NCI-H1048 (cell line): Measurements from ENCODE around the gene ART5.
"Not testable (repeated sequence)": the region's sequence is repeated elsewhere in the genome, so short reads cannot be mapped to it uniquely, and the experiment has no call there.

ENCODE experiments used
- DNase-seq: peaks from one replicate; lab custom pipeline; 2025; lab: John Stamatoyannopoulos, UW

The ART5 gene

DNA sequence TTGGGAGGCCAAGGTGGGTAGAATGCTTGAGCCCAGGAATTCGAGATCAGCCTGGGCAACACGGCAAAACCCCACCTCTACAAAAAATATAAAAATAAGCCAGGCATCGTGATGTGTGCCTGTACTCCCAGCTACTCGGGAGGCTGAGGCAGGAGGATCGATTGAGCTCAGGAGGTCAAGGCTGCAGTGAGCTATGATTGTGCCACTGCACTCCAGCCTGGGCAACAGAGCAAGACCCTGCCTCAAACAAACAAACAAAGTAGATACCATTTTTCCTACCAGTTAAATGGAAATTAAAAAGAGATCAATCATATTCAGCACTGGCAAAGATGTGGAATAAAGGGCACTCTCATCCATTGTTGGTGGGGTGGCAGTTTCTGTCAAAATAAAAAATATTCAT lies 15.5 kb upstream of the ART5 start:
- not testable (repeated sequence) for DNase-seq

DNA sequence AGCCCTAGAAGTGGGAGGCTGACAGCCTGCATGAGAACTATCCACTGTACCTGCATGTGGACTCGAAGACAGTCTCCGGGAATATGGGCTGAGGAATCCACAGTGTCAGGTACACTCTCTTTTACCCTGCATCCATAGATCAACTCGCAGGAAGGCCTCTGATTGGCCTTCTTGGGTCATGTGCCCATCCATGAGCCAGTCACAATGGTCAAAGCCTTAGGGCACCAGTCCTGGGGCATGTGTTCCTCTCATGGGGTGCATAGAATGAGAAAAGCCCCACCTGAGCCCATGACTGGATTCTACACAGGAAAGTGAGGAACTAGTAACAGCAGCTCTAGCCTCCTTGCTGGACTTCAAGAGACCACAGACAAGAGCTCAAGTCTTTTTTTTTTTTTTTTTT lies 13.8 kb upstream of the ART5 start:
- DNase-seq = no peak

GRCh38 chr11:3652514-3652913 lies 10.7 kb upstream of the ART5 start:
- not testable (repeated sequence) for DNase-seq

GRCh38 chr11:3649374-3649773 lies 7.6 kb upstream of the ART5 start:
- DNase-seq = not testable (repeated sequence)

DNA sequence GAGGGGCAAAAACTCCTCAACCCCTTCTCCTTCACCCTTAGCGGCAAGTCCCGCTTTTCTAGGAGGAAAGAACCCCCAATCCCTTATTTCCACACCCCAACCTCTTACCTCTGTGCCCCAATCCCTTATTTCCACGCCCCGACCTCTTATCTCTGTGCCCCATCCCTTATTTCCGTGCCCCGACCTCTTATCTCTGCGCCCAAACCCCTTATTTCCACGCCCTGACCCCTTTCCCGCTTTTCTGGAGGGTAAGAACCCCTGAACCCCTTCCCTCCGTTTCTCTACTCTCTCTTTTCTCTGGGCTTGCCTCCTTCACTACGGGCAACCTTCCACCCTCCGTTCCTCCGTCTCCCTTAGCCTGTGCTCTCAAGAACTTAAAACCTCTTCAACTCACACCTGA lies 7.1 kb upstream of the ART5 start:
- not testable (repeated sequence) for DNase-seq

DNA sequence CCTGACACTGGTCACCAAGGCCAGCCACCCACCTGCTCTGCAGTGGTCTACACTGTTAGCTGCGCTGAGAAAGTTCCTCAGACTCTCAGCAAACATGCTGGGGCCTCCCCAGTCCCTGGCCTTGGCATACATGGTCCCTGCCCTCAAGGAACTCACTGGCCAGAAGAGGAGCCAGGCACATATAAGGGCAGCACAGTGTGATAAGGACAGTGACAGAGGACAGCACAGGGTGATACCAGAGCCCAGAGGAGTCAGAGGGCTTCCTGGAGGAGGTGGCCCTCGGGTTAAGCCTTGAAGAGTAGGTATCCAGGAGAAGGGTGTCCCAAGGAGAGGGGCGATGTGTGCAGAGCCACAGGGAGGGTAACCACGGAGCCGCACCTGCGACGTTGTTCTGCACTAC lies 3.8 kb upstream of the ART5 start:
- no peak for DNase-seq

GRCh38 chr11:3644817-3645235 lies 3.0 kb upstream of the ART5 start, which contains the start of gene ART1:
ART1 (plus strand) TSS chr11:3645128; CDS start chr11:3659214, 14,086 bp downstream.
- DNase-seq = no peak

DNA sequence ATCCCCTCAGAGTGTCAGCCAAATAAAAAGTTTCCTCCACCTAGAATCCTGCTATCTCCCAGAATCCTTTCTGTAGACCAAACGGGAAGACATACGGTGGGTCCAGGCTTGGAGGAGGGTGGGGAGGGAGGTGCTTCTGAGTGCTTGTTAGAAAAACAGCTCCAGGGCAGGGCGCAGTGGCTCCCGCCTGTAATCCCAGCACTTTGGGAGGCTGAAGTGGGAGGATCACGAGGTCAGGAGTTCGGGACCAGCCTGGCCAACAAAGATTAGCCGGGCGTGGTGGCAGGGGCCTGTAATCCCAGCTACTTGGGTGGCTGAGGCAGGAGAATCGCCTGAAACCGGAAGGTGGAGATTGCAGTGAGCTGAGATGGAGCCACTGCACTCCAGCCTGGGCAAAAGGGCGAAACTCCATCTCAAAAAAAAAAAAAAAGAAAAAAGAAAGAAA lies 1.3 kb upstream of the ART5 start:
- not testable (repeated sequence) for DNase-seq

DNA sequence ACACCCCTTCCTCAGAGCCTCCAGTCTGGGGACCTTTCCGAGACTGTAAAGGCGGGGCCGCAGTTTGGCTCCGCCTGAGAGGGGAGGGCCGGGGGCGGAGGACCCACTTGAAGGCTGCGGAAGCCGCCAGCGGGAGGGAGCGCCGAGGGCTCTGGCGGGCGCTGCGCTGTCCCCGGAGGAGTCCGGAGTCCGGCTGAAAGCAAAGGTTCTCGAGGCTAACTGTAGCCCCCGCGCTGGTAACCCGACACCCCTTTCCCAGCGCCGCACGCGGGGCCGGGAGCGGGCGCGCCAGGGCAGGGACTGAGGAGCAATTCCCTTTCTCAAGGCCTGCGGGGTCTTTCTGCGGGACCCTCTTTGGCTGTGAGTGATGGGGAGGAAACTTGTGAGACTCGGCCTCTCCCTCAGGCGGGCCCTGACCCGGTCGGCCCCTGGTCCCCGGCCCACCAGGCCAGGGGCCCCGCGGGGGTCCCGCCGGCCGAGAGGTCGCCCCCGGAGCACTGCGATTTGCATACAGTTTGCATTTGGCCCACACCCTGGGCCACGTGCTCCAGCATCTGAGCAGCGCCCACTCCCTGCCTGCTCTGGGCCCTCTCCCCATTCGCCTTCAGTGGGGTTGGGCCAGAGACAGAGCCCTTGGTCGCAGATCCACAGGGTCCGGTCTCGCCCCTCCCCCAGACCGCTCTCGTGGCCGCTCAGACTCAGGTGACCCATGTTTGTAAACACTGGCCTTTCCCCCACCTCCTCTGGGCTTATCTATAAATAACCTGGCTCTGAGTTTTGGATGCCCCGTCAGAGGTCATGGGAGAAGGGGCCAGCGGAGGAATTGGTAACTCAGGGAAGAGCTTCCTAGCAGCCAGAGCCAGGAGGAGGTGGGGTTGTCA lies 519 bp upstream of the ART5 start:
- peak; percentile 64 for DNase-seq

- no peak for DNase-seq
Observed at GRCh38 chr11:3641191-3641590, 601 bp downstream of the ART5 start.

DNA sequence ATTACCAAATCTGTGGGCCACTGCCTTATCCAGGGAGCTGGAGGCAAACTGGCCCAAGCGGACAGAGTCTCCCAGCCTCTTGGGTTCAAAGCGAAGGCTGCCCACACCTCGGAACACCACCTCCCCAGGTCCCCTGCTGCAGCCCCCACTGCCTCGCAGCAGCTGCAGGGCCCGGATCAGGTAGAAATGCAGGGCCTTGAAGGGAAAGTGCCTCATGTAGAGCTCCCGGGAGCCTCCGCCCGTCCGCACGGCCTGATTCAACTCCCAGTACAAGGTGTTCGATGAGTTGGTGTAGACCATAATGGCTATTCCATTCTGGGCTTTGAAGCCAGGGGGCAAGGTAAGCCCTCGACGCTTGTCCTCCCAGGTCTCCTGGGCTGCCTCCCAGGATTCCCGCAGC lies 2.0 kb downstream of the ART5 start:
- DNase-seq = no peak

DNA sequence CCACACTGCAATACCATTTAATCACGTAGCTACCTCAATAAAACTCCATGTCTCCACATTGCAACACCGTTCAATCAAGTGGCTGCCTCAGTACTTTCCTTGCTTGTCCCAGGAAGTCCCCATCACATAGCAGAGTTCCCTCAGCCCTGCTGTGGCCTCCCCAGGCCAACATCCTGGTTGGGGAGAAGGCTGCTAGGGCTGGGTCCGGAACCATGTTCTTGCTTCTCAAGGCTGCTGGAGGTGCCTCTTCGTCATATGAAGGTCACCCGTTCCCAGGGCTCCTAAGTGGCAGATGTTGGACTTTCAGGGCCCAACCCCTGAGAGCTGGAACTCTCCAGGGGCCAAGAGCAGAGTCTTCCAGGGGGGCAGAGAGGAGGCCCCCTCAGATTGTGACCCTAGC lies 3.3 kb downstream of the ART5 start:
- no peak for DNase-seq

DNA sequence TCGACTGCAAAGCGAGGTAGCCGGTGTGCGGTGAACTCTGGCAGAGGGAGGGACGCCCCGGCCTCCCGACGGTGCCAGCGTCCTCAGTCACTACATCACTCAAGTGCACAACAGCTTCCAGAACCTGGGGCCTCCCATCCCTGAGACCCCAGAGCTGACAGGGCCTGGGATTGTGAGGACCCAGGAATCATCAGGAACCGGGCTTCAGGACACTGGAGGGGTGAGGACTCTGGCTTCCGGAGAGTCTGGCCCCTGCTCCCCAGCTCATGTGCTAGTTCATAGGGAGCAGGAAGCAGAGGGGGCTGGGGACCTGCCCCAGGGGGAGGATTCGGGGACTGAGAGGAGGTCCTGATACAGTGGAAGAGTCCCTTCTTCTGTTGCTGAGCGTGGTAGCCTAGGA lies 4.6 kb downstream of the ART5 start:
- no peak for DNase-seq

DNA sequence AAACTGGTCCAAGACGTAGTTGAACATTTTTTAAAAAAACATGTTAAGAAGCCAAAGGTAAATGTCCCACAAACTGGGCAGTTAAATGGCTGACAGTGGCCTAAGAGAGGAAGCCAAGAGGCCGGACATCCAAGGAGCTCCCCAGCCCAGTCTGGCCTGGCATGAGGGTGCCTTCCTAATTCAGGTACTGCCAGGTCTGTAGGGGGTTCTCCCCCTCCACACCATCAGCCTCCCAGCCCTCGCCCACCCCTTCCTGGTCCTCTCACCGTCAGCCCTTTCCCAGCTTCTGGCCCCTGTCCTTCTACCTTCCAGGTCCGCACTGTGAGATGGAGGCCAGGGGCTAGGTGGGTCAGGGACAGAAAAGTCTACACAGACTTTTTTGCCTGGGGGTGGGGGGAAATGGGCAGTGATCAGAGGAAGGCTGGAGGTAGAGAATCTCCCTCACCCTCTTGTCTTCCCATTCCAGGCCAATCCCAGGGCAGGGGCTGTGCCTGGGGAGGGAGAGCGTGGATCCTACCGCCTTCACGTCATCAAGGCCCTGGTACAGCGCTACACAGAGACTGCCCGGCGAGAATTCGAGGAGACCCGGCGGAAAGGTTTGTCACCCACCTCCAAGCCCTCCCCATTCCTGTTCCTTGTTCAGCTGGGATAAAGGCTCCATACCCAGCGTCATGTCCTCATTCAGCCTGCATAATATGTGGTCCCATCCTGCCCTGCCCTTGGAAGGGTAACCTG lies 6.0 kb downstream of the ART5 start:
- no peak for DNase-seq

- DNase-seq = no peak
Observed at GRCh38 chr11:3632070-3632660, 9.6 kb downstream of the ART5 start.

DNA sequence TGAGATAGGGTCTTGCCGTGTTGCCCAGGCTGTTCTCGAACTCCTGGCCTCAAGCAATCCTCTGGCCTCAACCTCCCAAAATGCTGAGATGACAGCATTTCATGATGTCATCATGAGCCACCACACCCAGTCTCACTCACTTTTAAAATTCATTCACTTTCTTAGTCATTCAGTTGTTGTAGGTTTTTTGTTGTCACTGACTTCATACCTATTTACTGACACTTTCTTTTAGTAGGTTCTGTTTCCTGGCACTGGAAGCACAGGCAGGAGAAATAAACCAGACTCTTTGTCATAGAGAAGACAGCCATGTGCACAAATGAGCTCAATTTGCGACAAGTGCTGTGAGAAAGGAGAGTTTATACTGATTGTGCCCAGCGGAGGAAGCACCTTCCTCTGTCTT lies 10.5 kb downstream of the ART5 start:
- DNase-seq = no peak

- no peak for DNase-seq
Observed at GRCh38 chr11:3627291-3627690, 14.5 kb downstream of the ART5 start.

- DNase-seq = no peak
Observed at GRCh38 chr11:3626250-3626960, 15.4 kb downstream of the ART5 start.

GRCh38 chr11:3623767-3624458 lies 17.9 kb downstream of the ART5 start:
- no peak for DNase-seq

GRCh38 chr11:3623121-3623520 lies 18.7 kb downstream of the ART5 start:
- no peak for DNase-seq

DNA sequence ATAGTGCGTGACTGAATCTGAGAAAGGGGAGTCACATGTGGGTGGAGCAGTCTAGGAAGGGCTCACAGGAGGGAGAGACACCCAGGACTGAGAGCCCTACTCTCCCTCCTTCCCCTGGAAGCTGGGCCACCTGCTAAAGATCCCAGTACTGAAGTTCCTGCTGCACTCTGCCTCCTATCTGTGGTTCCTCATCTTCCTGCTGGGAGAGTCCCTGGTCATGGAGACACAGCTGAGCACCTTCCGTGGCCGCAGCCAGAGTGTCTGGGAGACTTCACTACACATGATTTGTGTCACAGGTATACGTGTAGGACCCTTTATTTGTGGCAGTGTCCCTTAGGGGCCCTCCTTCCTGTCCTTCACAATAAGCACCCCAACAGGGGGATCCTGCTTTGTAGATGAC lies 19.3 kb downstream of the ART5 start:
- no peak for DNase-seq

GRCh38 chr11:3617990-3618389 lies 23.8 kb downstream of the ART5 start:
- DNase-seq = no peak
